GM12891 (cell line): Measurements from ENCODE around the gene STK11.

Source experiments
- POLR2A ChIP-seq: IDR thresholded peaks from 2 replicates; pipeline ENCODE4 v1.6.1; 2011; ENCODE audit warnings: low read depth, low read length, control low read depth
- POLR2AphosphoS5 ChIP-seq: IDR thresholded peaks from 2 replicates; pipeline ENCODE4 v1.6.1; 2011; ENCODE audit warnings: low read depth, low read length, control low read depth

- TF ChIP-seq POLR2A, result no peak; the same call in 1 of the 2 replicates
- no peak for TF ChIP-seq POLR2AphosphoS5
Observed at GRCh38 chr19:1270213-1270853, 64.8 kb downstream of the STK11 start.
